ENCODE measurements around the gene ATG7.
"Not testable (repeated sequence)": the region's sequence is repeated elsewhere in the genome, so short reads cannot be mapped to it uniquely, and the experiment has no call there.

Gene ATG7

GRCh38 chr3:11389386-11390268, 117.4 kb downstream of the ATG7 start:
- no peak for DNase-seq (ENCODE audit: low read depth in 2 of 2)

DNA sequence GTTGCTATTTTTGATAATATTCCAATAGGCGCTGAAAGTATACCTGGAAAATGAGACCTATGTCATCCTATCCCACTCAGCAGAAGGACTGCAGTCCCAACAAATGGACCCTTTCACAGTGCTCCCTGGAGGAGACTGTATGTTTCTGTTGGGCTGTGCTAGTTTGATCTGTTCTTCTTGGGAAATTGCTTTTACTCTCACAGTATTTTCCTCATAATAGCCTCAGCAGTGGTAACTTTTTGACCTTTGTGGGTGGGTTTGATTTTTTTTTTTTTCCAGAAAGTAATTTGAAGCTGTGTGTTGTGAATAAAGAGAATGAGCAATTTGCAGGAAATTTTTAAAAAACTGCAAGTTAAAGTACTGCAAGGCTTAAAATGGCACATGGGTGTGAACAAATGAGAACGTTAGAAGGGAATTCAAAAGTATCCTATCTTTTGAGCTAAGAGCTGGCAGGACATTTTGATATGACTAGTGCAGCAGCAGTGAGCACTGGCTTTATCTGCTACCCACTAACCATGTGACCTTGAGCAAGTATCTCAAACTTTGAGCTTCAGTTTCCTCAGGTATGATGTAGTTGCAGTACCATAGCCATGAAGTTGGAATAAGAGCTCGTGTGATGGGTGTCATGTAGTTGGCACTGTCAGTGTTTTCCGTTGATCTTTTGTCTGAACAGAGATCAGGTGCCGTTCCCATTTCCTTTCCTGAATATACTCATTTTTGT, 118.4 kb downstream of the ATG7 start:
- no peak for DNase-seq (ENCODE audit: low read depth in 2 of 2)

- no peak for DNase-seq (ENCODE audit: low read depth in 2 of 2)
Measured at GRCh38 chr3:11391174-11391879, 119.1 kb downstream of the ATG7 start.

DNA sequence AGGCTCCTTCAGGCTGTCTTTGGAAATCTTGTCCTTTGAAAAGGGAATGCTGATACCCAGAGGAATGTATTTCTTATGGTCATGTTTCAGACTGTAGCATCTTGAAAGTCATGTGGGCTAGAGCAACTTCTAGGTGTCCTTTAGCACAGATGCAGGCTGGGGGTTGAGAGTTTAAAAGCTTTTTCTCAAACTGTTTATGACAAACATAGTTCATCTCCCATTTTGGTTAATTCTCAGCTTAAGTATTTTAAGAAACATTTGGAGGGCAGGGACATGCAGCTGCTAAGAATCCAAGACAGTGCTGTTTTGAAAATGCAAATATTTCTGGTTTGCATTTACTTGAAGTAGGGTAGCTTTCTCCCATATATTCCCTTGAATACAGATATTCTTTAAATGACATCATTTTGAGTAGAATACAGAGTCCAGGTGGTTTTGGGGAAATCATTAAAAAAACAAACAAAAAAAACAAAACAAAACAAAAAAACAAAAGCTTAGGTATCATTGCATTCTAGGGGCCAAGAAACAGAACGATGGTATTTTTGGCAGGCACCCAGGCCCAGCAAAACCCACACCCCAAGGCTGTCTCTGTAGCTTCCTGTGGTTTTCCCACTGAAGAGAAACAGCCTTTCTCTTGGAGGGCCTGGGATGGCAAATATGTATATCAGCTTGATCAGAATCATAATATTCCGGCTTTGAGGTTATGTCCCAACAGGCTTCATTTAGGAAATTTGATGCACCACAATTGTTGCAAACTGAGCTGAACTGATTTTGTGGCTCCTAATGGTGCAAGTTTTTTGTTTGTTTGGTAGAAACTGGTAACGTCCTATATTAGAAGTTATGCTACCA, 120.0 kb downstream of the ATG7 start:
- DNase-seq (ENCODE audit: low read depth in 2 of 2), result no peak

- no peak for DNase-seq (ENCODE audit: low read depth in 2 of 2)
Measured at GRCh38 chr3:11392860-11393114, 120.6 kb downstream of the ATG7 start.

- DNase-seq (ENCODE audit: low read depth in 2 of 2), result no peak
Measured at GRCh38 chr3:11393401-11393800, 121.2 kb downstream of the ATG7 start.

- DNase-seq (ENCODE audit: low read depth in 2 of 2), result no peak
Measured at GRCh38 chr3:11394392-11394791, 122.2 kb downstream of the ATG7 start.

DNA sequence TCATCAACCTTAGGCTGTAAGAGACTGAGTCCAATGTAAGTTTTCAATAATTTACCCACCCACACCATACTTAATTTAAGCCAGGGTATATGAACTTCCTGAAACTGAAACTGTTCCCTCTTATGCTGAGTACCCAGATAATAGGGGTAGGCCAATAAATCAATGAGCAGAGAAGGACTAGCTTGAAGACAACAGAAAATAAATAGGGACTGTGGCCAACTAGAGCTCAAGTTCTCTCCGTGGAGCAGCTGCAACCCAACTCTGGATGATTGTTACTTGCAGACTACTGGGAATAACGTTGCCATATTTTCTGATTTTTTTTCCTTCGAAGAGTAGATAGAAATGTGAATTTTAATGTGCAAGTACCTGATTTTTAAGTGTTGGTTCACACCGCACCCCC, 128.0 kb downstream of the ATG7 start:
- DNase-seq (ENCODE audit: low read depth in 2 of 2), result no peak

GRCh38 chr3:11401434-11401833, 129.2 kb downstream of the ATG7 start:
- no peak for DNase-seq (ENCODE audit: low read depth in 2 of 2)

- DNase-seq (ENCODE audit: low read depth in 2 of 2), result no peak
Measured at GRCh38 chr3:11405323-11405722, 133.1 kb downstream of the ATG7 start.

DNA sequence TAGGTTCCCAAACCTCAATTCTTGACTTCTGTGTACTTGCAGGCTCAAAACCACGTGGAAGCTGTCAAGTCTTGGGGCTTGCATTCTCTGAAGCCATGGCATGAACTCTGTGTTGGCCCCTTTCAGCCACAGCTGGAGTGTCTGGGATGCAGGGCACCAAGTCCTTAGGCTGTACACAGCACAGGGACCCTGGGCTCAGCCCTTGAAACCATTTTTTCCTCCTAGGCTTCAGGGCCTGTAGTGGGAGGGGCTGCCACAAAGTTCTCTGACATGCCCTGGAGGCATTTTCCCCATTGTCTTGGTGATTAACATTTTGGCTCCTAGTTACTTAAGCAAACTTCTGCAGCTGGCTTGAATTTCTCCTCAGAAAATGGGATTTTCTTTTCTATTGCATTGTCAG, 135.4 kb downstream of the ATG7 start:
- no peak for DNase-seq (ENCODE audit: low read depth in 2 of 2)

GRCh38 chr3:11408324-11408859, 136.2 kb downstream of the ATG7 start:
- not testable (repeated sequence) for DNase-seq (ENCODE audit: low read depth in 2 of 2)

- no peak for DNase-seq (ENCODE audit: low read depth in 2 of 2)
Measured at GRCh38 chr3:11410564-11410963, 138.4 kb downstream of the ATG7 start.

DNA sequence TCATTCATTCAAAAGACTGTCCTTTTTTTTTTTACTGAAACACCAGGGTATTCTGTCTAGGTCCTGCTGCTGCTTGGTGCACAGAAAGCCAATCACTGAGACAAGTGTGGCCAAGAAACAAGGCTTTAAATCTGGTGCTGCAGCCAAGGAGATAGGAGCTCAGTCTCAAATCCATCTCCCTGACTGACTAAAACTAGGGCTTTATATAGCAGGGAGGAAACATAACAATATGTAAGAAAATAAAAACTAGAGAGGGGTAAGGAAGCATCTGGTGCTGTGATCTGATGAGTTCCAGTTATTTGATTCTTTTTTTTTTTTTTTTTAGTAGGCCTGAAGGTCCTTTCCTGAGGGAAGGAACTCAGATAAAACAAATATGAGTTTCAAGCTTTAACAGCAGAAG, 139.8 kb downstream of the ATG7 start:
- no peak for DNase-seq (ENCODE audit: low read depth in 2 of 2)

DNA sequence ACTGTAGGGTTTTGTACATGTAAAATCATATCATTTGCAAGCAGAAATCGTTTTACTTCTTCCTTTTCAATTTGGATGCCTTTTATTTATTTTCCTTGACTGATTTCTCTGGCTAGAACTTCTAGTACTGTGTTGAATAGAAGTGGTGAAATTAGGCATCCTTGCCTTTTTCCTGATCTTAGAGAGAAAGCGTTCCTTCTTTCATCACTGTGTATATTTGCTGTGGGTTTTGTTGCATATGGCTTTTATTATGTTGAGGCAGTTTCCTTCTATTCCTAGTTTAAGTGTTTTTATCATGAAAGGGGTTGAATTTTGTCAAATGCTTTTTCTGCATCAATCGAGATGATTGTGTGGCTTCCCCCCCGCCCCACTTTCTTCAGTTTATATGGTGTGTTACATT, 140.9 kb downstream of the ATG7 start:
- no peak for DNase-seq (ENCODE audit: low read depth in 2 of 2)

DNA sequence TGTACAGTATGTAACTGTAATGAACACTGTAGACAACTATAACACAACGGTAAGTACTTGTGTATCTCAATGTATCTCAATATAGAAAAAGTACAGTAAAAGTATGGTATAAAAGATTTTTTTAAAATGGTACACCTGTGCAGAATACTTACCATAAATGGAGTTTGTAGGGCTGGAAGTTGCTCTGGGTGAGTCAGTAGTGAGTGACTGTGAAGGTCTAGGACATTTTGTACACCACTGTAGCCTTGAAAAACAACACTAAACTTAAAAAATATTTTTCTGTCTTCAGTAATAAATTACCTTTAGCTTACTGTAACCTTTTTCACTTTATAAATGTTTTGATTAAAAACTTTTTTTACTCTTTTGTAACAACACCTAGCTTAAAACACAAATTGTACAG, 142.9 kb downstream of the ATG7 start:
- DNase-seq (ENCODE audit: low read depth in 2 of 2), result no peak

DNA sequence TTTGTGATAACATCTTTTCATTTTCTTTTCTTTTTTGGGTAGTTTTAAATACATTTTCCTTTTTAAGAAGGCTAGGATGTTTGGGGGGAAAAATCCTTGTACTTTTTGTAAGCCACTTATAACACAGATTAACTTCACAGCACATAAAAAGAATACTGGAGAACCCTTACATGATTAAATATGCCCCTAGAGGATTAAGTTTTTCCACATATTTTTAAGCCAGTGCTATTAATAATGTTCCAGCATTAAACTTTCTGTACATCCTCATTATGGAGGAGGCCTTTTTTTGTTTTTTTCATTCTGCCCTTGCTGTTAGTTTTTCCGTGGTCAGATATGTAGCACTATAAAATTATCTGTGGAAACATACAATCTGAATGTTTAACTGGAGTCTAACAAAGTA, 147.9 kb downstream of the ATG7 start:
- DNase-seq (ENCODE audit: low read depth in 2 of 2), result no peak

GRCh38 chr3:11422291-11422690, 150.1 kb downstream of the ATG7 start:
- DNase-seq (ENCODE audit: low read depth in 2 of 2), result no peak

- DNase-seq (ENCODE audit: low read depth in 2 of 2), result no peak
Measured at GRCh38 chr3:11423868-11424267, 151.7 kb downstream of the ATG7 start.

DNA sequence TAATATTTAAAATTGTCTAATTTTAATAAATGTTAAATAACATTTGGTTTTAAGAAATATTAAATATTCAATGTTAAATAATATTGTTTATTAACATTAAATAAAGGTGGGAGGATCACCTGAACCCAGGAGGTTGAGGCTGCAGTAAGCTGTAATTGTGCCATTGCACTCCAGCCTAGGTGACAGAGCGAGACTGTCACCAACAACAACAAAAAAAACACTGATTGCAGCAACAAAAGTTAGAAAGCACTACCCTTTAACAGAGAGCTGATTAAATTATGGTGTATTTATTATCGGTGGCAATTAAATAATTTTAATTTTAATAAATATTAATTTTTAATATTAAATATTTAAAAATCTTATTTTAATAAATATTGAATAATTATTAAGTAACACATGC, 152.1 kb downstream of the ATG7 start:
- DNase-seq (ENCODE audit: low read depth in 2 of 2), result no peak

GRCh38 chr3:11430207-11430606, 158.0 kb downstream of the ATG7 start:
- DNase-seq (ENCODE audit: low read depth in 2 of 2), result no peak

- no peak for DNase-seq (ENCODE audit: low read depth in 2 of 2)
Measured at GRCh38 chr3:11430624-11431023, 158.4 kb downstream of the ATG7 start.

Measured in stimulated activated CD4-positive, alpha-beta T cell treated with anti-CD3 and anti-CD28 coated beads, Interleukin-4, amount 100 ng/mL, for 48 hours (primary cell).